Stimulated activated CD4-positive, alpha-beta T cell treated with anti-CD3 and anti-CD28 coated beads, Interleukin-1b, Interleukin-23, amount 100 ng/mL, for 24 hours (primary cell): Measurements from ENCODE around the gene HMGCR.

Experiments
- DNase-seq, 4 experiments: peaks; one replicate each; pipeline ENCODE4 v3.0.0-alpha.2; 2020; ENCODE audit warnings: low read depth in 4 of 4, low spot score in 1 of 4

HMGCR gene

GRCh38 chr5:75340714-75341478, 3.9 kb downstream of the HMGCR start:
- DNase-seq, result no peak

DNA sequence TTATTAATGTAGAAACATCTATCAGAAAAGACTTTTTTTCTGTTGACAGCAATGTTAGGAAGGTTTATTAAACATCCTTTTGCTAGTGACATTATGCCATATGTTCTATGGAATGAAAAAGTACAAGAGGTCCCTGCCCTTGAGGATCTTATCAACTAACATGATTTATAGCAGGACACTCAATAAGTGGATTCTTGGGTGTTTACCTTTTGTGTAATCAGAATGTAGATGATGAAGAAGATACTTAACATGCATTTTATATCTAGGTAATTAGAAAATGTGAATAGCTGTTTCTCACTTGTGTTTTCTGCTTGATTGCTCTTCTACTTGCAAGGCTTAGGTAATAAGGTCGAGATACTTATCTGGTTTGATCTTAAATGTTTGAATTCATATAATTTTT, 4.9 kb downstream of the HMGCR start:
- no peak for DNase-seq

DNA sequence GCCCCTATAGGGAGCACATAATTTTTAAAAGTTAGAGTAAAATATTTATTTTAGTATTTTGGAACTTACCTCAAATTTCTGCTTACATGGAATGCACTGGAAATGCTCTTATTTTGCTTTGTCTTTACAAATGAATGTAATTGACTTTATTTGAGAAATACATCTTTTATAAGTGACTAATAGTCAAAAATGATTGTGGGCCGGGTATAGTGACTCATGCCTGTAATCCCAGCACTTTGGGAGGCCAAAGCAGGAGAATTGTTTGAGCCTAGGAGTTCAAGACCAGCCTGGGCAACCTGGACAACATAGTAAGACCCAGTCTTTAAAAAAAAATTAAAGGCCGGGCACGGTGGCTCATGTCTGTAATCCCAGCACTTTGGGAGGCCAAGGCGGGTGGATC, 5.8 kb downstream of the HMGCR start:
- no peak for DNase-seq

GRCh38 chr5:75348241-75348640, 11.2 kb downstream of the HMGCR start:
- no peak for DNase-seq

DNA sequence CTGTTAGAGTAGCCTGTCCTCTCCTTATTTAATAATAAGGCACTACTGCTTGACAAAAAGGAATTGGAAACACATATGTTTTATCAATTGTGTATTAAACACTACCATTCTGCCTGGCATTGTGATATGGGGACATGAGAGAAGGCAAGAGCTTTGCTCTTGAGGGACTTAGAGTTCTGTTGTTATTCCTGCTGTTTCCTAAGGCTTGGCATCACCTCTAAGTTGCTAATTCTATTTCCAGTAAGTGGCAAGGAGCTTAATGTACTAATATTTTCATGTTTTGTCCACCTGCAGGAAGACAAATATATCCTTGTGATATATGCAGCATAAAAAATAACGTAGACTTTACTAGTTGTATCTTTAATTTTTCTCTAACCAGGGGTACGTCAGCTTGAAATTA, 12.6 kb downstream of the HMGCR start:
- DNase-seq, result no peak

- no peak for DNase-seq
These were observed 14.3 kb downstream of the HMGCR start for GRCh38 chr5:75351139-75351926.

DNA sequence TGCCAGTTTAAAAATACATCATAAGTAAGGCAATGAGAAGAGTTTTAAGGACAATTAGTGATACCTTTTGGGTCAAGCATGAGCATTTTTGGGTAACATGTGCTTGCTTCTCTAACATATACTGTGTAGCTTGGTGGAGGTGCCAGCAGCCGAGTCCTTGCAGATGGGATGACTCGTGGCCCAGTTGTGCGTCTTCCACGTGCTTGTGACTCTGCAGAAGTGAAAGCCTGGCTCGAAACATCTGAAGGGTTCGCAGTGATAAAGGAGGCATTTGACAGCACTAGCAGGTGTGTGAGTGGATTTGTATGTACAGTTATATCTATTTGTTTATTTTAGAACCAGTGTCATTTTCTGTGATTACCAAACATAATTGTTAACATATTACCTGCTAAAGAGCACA, 18.2 kb downstream of the HMGCR start:
- no peak for DNase-seq

DNA sequence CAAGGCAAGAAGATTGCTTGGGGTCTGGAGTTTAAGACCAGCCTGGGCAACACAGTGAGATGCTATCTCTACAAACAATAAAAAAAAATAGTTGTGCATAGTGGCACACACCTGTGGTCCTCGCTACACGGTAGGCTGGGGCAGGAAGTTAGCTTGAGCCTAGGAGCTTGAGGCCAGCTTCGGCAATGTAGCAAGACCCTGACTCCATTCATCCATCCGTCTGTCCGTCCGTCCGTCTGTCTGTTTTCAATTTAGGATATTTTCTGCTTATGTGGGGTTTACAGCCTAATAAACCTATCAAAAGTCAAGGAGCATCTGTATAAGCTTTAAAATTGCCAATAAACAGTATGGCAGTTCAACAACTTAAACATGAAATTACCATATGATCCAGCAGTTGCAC, 19.7 kb downstream of the HMGCR start:
- DNase-seq, result no peak

DNA sequence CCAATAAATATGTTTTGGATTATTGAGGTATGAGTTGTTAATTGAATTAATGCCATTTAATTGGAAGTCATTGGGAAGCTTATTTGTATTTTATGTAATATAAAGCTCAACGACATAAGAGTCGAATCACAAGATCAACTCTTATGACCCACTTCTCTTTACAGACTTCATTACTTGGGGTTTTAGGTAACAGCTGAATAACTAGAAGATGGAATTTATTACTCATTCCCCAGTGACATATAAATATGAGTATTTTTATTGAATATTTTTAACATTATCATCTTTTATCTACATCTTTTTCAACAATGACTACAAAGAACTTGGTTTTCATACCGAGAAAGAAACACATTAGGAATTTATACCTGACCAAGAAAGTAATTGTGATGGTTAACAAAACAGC, 21.1 kb downstream of the HMGCR start:
- no peak for DNase-seq

- no peak for DNase-seq
These were observed 24.3 kb downstream of the HMGCR start for GRCh38 chr5:75361310-75361709.

GRCh38 chr5:75362474-75362975, 25.5 kb downstream of the HMGCR start:
- no peak for DNase-seq

DNA sequence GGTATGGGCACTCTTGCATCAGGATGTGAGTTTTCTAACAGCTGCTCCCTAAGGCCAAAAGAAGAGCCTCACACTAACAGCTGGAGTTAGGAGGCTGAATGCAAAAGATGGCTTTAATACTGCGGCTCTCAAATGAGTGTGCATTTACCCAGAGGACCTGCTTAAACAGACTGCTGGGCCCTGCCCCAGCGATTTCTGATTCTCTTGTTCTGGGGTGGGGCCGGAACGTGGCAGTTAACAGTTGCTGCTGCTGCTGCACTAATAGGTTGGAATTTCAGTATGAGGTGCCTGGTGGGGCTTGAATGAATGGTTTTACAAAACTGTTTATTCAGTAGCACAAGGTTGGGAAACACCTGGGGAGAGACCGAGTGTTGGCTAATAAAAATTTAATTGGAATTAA, 26.1 kb downstream of the HMGCR start:
- no peak for DNase-seq

- DNase-seq, result no peak
These were observed 26.9 kb downstream of the HMGCR start for GRCh38 chr5:75363726-75364495.

DNA sequence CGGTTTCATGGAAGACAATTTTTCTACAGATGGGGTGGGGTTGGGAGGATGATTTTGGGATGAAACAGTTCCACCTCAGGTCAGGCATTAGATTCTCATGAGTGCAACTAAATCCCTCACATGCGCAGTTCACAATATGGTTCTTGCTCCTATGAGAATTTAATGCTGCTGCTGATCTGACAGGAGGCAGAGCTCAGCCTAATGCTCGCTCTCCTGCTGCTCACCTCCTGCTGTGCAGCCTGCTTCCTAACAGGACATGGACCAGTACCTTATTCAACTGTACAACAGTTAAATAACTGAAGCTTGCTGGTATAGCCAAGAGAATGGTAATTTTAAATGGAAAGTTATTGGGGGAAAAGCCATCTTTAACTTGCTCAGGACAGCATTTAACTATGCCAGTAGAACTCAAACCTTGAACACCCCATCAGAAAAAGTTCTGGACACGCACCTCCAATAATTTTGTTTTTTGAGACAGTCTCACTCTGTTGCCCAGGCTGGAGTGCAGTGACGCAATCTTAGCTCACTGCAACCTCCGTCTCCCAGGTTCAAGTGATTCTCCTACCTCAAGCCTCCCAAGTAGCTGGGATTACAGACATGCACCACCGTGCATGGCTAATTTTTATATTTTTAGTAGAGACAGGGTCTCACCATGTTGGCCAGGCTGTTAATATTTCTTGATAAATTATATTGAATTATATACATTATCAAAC, 27.7 kb downstream of the HMGCR start:
- DNase-seq, result no peak

DNA sequence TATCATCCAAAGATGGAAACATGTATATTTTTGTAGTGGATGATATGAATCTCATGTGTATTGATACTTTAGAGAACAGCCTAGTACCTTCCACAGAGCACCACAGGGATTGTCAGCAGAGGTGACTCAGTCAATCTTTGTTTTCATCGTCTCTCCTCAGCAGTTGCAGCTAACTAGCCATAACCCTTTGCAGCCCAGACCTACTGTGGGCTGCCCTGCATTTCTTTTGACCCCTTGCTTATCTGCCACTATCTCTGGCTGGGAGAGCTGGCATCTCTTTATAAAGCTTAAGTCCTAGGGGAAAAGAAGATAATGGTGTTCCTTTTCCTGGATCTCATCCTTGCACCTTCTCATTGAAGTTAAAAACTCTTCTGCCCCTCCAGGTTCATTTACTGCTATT, 28.7 kb downstream of the HMGCR start:
- no peak for DNase-seq

GRCh38 chr5:75366787-75367186, 29.8 kb downstream of the HMGCR start:
- no peak for DNase-seq

DNA sequence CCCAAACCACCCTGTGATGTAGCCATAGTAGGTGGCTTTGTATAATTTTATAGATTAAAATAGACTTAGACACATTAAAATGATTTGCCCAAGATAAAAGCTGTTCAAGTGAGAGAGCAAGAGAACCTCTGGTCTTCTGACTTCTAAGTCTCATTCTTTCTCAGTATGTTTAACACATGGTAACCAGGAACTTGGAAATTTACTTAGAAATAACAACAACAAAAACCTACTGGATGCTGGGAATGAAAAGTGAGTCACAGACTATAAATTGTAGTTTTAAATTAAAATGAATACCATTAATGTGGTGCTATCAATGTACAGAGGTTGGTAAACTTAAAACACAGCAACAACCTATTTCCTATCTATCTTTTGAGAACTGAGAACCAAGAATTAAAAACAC, 30.4 kb downstream of the HMGCR start:
- no peak for DNase-seq

DNA sequence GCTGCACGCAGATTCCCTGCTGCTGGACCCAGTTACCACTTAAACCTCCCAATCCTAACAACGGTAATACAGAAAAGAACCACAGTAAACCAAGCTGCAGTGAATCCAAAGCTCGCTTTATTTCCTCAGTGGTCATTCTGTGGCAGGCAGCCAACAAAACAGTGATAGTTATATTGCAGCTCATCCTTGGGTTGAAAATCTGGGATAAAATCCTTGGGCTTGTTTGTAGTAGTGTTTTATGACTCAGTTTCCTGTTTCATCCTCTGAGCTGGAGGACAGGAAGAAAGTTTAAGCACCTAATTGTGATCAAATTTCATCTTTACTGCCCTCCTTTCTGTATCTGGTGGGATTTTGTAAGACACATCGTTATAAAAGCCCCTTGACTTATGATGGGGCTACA, 31.4 kb downstream of the HMGCR start:
- DNase-seq, result no peak

GRCh38 chr5:75373862-75374261, 36.8 kb downstream of the HMGCR start:
- DNase-seq, result no peak

GRCh38 chr5:75374394-75374814, 37.4 kb downstream of the HMGCR start:
- no peak for DNase-seq

GRCh38 chr5:75375414-75375813, 38.4 kb downstream of the HMGCR start:
- no peak for DNase-seq
